H1 (cell line): ENCODE results near the gene PRTN3.

ENCODE experiments used
- ASH2L ChIP-seq: fragments of 200-600, 300-600 bp; sonication (generic); IDR thresholded peaks from one replicate; pipeline ENCODE4 v1.7.1; 2017; ENCODE audit warnings: low read length
- CHD1 ChIP-seq: IDR thresholded peaks from 2 replicates; pipeline ENCODE4 v1.6.1; 2012; ENCODE audit warnings: low read depth, low read length, improper control_type of control experiment
- EP300 ChIP-seq, 2 experiments: IDR thresholded peaks; 1 replicate in 1 of 2; 2 replicates in 1 of 2; pipeline ENCODE4 v1.6.1; 2011 to 2012; ENCODE audit warnings: low read depth in 2 of 2, low read length in 2 of 2, mild to moderate bottlenecking in 2 of 2, borderline replicate concordance in 1 of 2, inconsistent platforms in 1 of 2, moderate library complexity in 1 of 2
- EZH2 ChIP-seq: fragments of 200-600 bp; sonication (generic); IDR thresholded peaks from 2 replicates; pipeline ENCODE4 v1.7.1; 2012; ENCODE audit warnings: low read depth, mild to moderate bottlenecking, moderate library complexity, low read length, inconsistent platforms; ENCODE audit not compliant: severe bottlenecking
- GABPA ChIP-seq: IDR thresholded peaks from 2 replicates; pipeline ENCODE4 v1.6.1; 2011; ENCODE audit warnings: mild to moderate bottlenecking, low read length, moderate library complexity, borderline replicate concordance; ENCODE audit not compliant: insufficient read depth
- JUN ChIP-seq: IDR thresholded peaks from 2 replicates; pipeline ENCODE4 v1.6.1; 2011; ENCODE audit warnings: low read depth, mild to moderate bottlenecking, improper control_type of control experiment, low read length
- POLR2A ChIP-seq, 2 experiments: IDR thresholded peaks; 1 replicate in 1 of 2; 2 replicates in 1 of 2; pipeline ENCODE4 v1.6.1; 2011; ENCODE audit warnings: low read depth in 2 of 2, low read length in 2 of 2, mild to moderate bottlenecking in 2 of 2; ENCODE audit errors: control extremely low read depth in 1 of 2
- POLR2AphosphoS5 ChIP-seq: IDR thresholded peaks from 2 replicates; pipeline ENCODE4 v1.6.1; 2011; ENCODE audit warnings: low read depth, low read length
- RAD21 ChIP-seq, 2 experiments: IDR thresholded peaks in 1 of 2; conservative IDR thresholded peaks in 1 of 2; 2 replicates each; pipeline ENCODE4 v1.6.1; 2011; ENCODE audit warnings: low read depth in 2 of 2, low read length in 2 of 2, improper control_type of control experiment in 1 of 2, inconsistent platforms in 1 of 2, mild to moderate bottlenecking in 1 of 2, moderate library complexity in 1 of 2
- SP2 ChIP-seq: IDR thresholded peaks from 2 replicates; pipeline ENCODE4 v1.6.1; 2012; ENCODE audit warnings: mild to moderate bottlenecking, low read length, inconsistent platforms
- TAF1 ChIP-seq: IDR thresholded peaks from 2 replicates; pipeline ENCODE4 v1.6.1; 2011; ENCODE audit warnings: mild to moderate bottlenecking, low read depth, low read length
- TF ChIP-seq, protein P1 (sequence below), 3 experiments: IDR thresholded peaks; 1 replicate in 2 of 3; 2 replicates in 1 of 3; pipeline versions ENCODE4 v1.5.1 to v1.6.1; 2011; ENCODE audit warnings: low read length in 3 of 3, mild to moderate bottlenecking in 3 of 3, inconsistent platforms in 2 of 3, low read depth in 1 of 3, moderate library complexity in 1 of 3; ENCODE audit not compliant: insufficient read depth in 1 of 3; ENCODE audit errors: control extremely low read depth in 1 of 3

- TF ChIP-seq EP300 (IDR thresholded peaks at IDR 0.05; ENCODE audit: borderline replicate concordance in 1 of 2, low read depth in 2 of 2, low read length in 2 of 2): no peak
- TF ChIP-seq GABPA: no peak
- TF ChIP-seq EZH2: no peak
- TF ChIP-seq, protein P1, sequence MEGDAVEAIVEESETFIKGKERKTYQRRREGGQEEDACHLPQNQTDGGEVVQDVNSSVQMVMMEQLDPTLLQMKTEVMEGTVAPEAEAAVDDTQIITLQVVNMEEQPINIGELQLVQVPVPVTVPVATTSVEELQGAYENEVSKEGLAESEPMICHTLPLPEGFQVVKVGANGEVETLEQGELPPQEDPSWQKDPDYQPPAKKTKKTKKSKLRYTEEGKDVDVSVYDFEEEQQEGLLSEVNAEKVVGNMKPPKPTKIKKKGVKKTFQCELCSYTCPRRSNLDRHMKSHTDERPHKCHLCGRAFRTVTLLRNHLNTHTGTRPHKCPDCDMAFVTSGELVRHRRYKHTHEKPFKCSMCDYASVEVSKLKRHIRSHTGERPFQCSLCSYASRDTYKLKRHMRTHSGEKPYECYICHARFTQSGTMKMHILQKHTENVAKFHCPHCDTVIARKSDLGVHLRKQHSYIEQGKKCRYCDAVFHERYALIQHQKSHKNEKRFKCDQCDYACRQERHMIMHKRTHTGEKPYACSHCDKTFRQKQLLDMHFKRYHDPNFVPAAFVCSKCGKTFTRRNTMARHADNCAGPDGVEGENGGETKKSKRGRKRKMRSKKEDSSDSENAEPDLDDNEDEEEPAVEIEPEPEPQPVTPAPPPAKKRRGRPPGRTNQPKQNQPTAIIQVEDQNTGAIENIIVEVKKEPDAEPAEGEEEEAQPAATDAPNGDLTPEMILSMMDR (IDR thresholded peaks at IDR 0.05; ENCODE audit: control extremely low read depth in 1 of 3, insufficient read depth in 1 of 3, low read depth in 1 of 3, low read length in 3 of 3): no peak
- no peak for TF ChIP-seq POLR2AphosphoS5
- TF ChIP-seq ASH2L: no peak
- no peak for TF ChIP-seq CHD1
- no peak for TF ChIP-seq POLR2A (IDR thresholded peaks at IDR 0.05; ENCODE audit: control extremely low read depth in 1 of 2, low read depth in 2 of 2, low read length in 2 of 2)
- no peak for TF ChIP-seq TAF1
- no peak for TF ChIP-seq RAD21 (IDR thresholded peaks at IDR 0.05 in 1 of 2, conservative IDR thresholded peaks at IDR 0.05 in 1 of 2; ENCODE audit: low read depth in 2 of 2, low read length in 2 of 2)
- no peak for TF ChIP-seq JUN
- no peak for TF ChIP-seq SP2
These were observed 14.3 kb downstream of the PRTN3 start for GRCh38 chr19:855142-855541.
